Fibroblast of mammary gland (primary cell): Measurements from ENCODE around the gene FAM171A2.

Experiments used
- DNase-seq: peaks from one replicate; pipeline ENCODE4 v3.0.0-alpha.2; 2010; ENCODE audit warnings: low read depth
- H3K4me3 ChIP-seq: 2 replicates; pipeline ENCODE4 v1.5.1; 2011; ENCODE audit warnings: low read depth, mild to moderate bottlenecking, low read length, moderate library complexity; ENCODE audit not compliant: control insufficient read depth
- TF ChIP-seq, protein P1 (sequence below): conservative IDR thresholded peaks from 2 replicates; pipeline ENCODE4 v1.5.1; 2011; ENCODE audit warnings: low read depth, low read length, inconsistent platforms; ENCODE audit not compliant: control insufficient read depth, insufficient read depth

Gene FAM171A2

DNA sequence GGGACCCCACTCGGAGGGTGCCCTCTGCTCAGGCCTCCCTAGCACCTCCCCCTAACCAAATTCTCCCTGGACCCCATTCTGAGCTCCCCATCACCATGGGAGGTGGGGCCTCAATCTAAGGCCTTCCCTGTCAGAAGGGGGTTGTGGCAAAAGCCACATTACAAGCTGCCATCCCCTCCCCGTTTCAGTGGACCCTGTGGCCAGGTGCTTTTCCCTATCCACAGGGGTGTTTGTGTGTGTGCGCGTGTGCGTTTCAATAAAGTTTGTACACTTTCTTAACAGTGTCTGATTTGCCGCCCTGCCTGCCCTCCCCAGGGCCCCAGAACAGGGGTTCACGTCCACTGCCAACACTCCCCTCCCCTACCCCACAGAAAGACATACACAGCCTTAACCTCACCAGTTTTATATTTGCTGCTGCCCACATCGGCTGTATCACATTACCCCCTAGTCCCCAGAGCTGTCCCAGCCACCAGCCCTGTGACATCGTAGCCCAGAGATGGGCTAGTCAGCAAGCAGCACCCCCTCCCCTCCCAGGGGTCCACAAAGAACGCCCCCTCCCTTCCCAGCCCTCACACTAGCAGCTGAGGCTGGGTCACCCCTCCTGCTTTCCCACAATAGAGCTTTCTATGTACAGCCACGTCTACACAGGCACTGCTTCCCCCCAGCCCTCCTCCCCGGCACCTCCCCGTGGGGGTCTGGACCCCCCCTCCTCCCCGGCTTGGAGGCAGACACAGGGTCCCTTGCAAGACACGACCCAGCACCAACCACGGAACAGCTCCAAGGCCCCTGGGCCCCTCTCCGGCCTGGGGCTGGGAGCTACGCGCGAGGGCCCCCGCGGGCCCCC lies 10.6 kb downstream of the FAM171A2 start:
- TF ChIP-seq, protein P1, sequence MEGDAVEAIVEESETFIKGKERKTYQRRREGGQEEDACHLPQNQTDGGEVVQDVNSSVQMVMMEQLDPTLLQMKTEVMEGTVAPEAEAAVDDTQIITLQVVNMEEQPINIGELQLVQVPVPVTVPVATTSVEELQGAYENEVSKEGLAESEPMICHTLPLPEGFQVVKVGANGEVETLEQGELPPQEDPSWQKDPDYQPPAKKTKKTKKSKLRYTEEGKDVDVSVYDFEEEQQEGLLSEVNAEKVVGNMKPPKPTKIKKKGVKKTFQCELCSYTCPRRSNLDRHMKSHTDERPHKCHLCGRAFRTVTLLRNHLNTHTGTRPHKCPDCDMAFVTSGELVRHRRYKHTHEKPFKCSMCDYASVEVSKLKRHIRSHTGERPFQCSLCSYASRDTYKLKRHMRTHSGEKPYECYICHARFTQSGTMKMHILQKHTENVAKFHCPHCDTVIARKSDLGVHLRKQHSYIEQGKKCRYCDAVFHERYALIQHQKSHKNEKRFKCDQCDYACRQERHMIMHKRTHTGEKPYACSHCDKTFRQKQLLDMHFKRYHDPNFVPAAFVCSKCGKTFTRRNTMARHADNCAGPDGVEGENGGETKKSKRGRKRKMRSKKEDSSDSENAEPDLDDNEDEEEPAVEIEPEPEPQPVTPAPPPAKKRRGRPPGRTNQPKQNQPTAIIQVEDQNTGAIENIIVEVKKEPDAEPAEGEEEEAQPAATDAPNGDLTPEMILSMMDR, result no peak
- DNase-seq, result no peak
- no peak overlapping the region for H3K4me3 ChIP-seq

DNA sequence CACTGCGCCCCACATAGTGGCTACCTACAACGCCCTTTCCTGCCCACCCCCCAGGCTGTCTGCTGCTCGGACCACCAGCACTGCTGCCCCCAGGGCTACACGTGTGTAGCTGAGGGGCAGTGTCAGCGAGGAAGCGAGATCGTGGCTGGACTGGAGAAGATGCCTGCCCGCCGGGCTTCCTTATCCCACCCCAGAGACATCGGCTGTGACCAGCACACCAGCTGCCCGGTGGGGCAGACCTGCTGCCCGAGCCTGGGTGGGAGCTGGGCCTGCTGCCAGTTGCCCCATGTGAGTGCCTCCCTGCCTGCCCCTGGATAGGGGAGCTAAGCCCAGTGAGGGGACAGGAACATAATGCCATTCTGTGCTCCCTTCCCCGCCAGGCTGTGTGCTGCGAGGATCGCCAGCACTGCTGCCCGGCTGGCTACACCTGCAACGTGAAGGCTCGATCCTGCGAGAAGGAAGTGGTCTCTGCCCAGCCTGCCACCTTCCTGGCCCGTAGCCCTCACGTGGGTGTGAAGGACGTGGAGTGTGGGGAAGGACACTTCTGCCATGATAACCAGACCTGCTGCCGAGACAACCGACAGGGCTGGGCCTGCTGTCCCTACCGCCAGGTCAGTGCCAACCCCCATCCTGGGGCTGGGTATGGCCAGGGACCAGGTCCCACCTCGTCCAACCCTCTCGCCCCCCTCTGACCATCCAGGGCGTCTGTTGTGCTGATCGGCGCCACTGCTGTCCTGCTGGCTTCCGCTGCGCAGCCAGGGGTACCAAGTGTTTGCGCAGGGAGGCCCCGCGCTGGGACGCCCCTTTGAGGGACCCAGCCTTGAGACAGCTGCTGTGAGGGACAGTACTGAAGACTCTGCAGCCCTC lies 11.5 kb downstream of the FAM171A2 start:
- no peak for DNase-seq
- H3K4me3 ChIP-seq, result no peak overlapping the region
- TF ChIP-seq, protein P1, result no peak

DNA sequence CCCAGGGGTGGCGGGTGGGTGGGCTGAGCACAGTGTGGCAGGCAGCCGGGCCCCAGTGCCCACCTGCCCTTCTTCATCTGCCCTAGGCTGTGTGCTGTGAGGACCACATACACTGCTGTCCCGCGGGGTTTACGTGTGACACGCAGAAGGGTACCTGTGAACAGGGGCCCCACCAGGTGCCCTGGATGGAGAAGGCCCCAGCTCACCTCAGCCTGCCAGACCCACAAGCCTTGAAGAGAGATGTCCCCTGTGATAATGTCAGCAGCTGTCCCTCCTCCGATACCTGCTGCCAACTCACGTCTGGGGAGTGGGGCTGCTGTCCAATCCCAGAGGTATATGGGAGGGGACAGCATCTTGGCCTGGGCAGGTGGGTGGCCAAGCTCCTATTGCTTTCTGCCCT lies 12.2 kb downstream of the FAM171A2 start:
- DNase-seq, result no peak
- TF ChIP-seq, protein P1, result no peak
- H3K4me3 ChIP-seq, result no peak overlapping the region

DNA sequence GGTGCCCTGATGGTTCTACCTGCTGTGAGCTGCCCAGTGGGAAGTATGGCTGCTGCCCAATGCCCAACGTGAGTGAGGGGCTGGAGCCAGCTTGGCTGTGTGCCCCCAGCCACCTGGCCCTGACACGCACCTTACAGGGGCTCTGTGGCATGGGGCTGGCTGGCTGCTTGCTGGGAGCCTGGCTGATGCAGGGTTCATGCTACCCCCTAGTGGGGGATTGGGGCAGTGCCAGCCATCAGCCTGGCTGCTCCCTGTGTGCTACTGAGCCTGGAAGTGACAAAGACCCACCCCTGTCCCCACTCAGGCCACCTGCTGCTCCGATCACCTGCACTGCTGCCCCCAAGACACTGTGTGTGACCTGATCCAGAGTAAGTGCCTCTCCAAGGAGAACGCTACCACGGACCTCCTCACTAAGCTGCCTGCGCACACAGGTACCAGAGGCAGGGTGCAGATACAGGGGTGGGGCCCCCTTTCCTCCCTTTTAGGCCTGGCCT lies 12.9 kb downstream of the FAM171A2 start:
- TF ChIP-seq, protein P1, result peak; percentile 70
- H3K4me3 ChIP-seq, result no peak overlapping the region
- DNase-seq, result peak; percentile 52

DNA sequence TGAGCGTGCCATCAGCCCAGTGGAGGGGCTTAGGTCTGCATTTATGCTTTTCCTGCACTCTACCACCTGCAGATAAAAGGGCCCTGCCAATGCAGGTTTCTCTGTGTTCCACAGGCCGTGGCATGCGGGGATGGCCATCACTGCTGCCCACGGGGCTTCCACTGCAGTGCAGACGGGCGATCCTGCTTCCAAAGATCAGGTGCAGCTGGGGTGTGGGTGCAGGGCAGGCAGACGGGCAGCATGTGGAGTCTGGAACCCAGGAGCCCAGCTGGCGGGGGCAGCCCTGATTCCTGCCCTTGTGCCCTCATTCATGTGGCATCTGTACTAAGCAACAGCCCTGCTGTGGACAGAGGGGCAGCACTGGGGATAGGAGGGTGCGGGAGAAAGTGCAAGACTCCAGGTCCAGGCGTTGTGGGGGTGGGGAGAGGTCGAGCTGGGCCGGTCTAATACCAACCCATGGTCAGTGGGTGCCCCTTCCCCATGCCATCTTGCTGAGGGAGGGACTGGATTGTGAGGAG lies 14.0 kb downstream of the FAM171A2 start:
- TF ChIP-seq, protein P1, result no peak
- H3K4me3 ChIP-seq, result no peak overlapping the region
- DNase-seq, result no peak

DNA sequence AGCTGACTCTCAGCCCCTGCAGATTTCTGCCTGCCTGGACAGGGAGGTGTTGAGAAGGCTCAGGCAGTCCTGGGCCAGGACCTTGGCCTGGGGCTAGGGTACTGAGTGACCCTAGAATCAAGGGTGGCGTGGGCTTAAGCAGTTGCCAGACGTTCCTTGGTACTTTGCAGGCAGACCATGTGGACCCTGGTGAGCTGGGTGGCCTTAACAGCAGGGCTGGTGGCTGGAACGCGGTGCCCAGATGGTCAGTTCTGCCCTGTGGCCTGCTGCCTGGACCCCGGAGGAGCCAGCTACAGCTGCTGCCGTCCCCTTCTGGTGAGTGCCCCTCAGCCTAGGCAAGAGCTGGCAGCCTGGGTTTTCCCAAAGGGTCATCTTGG lies 14.7 kb downstream of the FAM171A2 start:
- no peak for DNase-seq
- TF ChIP-seq, protein P1, result no peak
- no peak overlapping the region for H3K4me3 ChIP-seq
